ENCODE measurements around the gene SYN1.

The SYN1 gene

DNA sequence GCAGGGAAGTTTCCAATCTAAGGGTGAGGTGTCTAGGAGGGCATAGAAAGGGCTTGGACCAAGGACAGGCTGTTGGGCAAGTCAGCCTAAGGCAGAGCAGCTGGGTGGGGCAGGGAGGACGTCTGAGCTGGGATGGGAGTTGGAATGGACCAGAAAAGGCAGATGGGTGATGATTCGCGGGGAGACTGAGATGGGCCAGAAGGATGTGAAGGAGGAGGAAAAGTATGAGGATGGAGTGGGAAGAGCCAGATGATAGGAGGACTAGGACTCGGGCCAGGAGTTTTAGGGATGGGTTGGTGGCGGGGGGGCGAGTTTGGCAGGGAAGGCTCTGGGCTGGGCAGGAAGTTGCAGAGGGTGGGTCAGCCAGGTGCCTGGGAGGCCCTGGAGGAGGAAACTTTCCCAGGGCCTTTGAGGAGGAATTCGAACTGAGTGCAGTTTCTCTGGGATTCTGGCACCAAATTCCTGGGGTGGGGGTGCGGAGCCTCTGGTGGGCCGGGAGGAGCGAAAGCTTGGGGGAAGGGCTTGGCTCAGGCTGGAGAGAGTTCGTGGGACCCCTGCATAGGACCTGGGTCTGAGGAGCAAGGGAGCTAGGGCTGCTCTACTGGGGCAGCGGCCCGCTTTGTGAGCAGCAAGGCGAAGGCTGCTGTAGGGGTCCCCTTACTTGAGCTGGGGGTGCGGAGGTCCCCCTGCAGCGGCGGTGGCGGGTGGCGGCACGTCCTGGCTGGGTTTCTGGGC is 46.1 kb downstream of the SYN1 start:
- H2AFZ ChIP-seq (ENCODE audit: low read depth, low read length) = no peak overlapping the region
- no peak overlapping the region for H3K4me2 ChIP-seq (ENCODE audit: low read length)
- no peak overlapping the region for H3K4me3 ChIP-seq (ENCODE audit: low read length)
- no peaks in the 10 kb centered on the region for H4K20me1 ChIP-seq (ENCODE audit: insufficient read depth, low read length)
- H3K36me3 ChIP-seq (replicated peaks; ENCODE audit: low read depth, low read length) = peaks cover 20% of the 10 kb centered on the region
- H3K4me1 ChIP-seq (ENCODE audit: low read length) = peaks cover 6% of the 10 kb centered on the region
- no peaks in the 10 kb centered on the region for H3K27me3 ChIP-seq (ENCODE audit: low read depth, low read length)
- no peak for TF ChIP-seq EZH2phosphoT487 (IDR thresholded peaks at IDR 0.05; ENCODE audit: low read depth)
- TF ChIP-seq, protein P1, sequence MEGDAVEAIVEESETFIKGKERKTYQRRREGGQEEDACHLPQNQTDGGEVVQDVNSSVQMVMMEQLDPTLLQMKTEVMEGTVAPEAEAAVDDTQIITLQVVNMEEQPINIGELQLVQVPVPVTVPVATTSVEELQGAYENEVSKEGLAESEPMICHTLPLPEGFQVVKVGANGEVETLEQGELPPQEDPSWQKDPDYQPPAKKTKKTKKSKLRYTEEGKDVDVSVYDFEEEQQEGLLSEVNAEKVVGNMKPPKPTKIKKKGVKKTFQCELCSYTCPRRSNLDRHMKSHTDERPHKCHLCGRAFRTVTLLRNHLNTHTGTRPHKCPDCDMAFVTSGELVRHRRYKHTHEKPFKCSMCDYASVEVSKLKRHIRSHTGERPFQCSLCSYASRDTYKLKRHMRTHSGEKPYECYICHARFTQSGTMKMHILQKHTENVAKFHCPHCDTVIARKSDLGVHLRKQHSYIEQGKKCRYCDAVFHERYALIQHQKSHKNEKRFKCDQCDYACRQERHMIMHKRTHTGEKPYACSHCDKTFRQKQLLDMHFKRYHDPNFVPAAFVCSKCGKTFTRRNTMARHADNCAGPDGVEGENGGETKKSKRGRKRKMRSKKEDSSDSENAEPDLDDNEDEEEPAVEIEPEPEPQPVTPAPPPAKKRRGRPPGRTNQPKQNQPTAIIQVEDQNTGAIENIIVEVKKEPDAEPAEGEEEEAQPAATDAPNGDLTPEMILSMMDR (IDR thresholded peaks at IDR 0.05; ENCODE audit: low read depth, low read length) = no peak
- no peaks in the 10 kb centered on the region for H3K9me3 ChIP-seq (ENCODE audit: insufficient read depth, low read length)
- H3K27ac ChIP-seq (ENCODE audit: low read length) = no peak overlapping the region
- no peak overlapping the region for H3K9ac ChIP-seq (ENCODE audit: low read length)
- no peaks in the 10 kb centered on the region for H3K79me2 ChIP-seq (ENCODE audit: low read length)

DNA sequence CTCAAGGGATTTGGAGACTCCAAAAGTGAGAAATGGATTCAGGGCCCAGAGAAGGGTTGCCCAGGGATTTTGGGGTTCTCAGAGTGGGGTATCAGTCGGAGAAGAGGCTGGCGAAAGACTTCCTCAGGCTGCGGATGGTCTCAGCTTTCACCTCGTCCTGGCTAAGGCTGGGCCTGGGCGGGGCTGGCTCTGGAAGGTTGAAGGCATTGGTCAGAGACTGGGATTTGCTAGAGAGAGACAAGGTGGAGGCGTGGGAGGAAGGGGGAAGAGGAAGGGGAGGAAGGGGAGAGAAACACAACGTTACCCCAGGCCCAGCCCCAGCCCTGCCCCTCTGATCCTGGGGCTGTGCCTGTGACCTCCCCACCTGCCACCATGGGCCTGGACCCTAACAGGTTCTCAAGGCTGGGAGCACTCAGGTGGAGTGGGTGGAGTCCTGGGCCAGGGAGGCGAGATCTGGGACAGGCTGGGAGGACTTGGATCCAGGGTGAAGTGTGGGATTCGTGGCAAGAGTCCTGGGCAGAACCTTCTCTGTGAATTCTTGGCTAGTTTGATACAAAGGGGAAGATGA is 46.8 kb downstream of the SYN1 start:
- H3K4me3 ChIP-seq (ENCODE audit: low read length) = no peak overlapping the region

DNA sequence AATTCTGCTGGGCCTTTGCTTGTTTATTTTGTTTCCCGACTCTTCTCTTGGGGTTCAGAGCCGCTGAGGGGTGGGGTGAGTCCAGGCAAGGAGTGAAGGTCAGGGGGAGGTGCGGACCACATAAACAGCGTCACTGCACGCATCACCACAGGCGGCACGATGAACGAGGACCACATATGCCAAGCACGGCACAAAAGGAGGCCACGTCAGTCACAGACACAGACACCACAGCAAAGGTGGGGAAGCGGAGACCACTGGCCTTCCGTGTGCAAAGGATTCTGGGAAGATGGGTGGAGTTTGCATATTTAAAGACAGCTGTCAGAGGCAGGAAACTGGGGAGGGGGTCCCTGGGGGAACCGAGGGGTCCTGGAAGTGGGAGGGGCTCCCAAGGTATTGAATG is 47.8 kb downstream of the SYN1 start:
- no peak overlapping the region for H3K27ac ChIP-seq (ENCODE audit: low read length)
- no peak overlapping the region for H3K4me3 ChIP-seq (ENCODE audit: low read length)
- no peaks in the 10 kb centered on the region for H3K27me3 ChIP-seq (ENCODE audit: low read depth, low read length)
- no peak for TF ChIP-seq EZH2phosphoT487 (IDR thresholded peaks at IDR 0.05; ENCODE audit: low read depth)
- TF ChIP-seq, protein P1 (IDR thresholded peaks at IDR 0.05; ENCODE audit: low read depth, low read length) = no peak
- H3K4me1 ChIP-seq (ENCODE audit: low read length) = peaks cover 7% of the 10 kb centered on the region
- no peaks in the 10 kb centered on the region for H3K79me2 ChIP-seq (ENCODE audit: low read length)
- no peak overlapping the region for H3K4me2 ChIP-seq (ENCODE audit: low read length)
- H2AFZ ChIP-seq (ENCODE audit: low read depth, low read length) = no peak overlapping the region
- H3K9ac ChIP-seq (ENCODE audit: low read length) = no peak overlapping the region
- peaks cover 35% of the 10 kb centered on the region for H3K36me3 ChIP-seq (replicated peaks; ENCODE audit: low read depth, low read length)
- H3K9me3 ChIP-seq (ENCODE audit: insufficient read depth, low read length) = no peaks in the 10 kb centered on the region
- no peaks in the 10 kb centered on the region for H4K20me1 ChIP-seq (ENCODE audit: insufficient read depth, low read length)

More for the DNA sequence above, 46.8 kb downstream of the SYN1 start:
- Histone ChIP-seq H3K27ac (ENCODE audit: low read length) (no peak overlapping the region), H3K79me2 (ENCODE audit: low read length) (no peaks in the 10 kb centered on the region), H3K4me2 (ENCODE audit: low read length) (no peak overlapping the region), H4K20me1 (ENCODE audit: insufficient read depth, low read length) (no peaks in the 10 kb centered on the region), H3K36me3 (replicated peaks; ENCODE audit: low read depth, low read length) (peaks cover 26% of the 10 kb centered on the region), H3K9me3 (ENCODE audit: insufficient read depth, low read length) (no peaks in the 10 kb centered on the region), H3K4me1 (ENCODE audit: low read length) (no peaks in the 10 kb centered on the region), H3K9ac (ENCODE audit: low read length) (no peak overlapping the region), H3K27me3 (ENCODE audit: low read depth, low read length) (no peaks in the 10 kb centered on the region), H2AFZ (ENCODE audit: low read depth, low read length) (no peak overlapping the region)
- TF ChIP-seq EZH2phosphoT487 (IDR thresholded peaks at IDR 0.05; ENCODE audit: low read depth) = no peak
- TF ChIP-seq, protein P1 (IDR thresholded peaks at IDR 0.05; ENCODE audit: low read depth, low read length) = no peak

DNA sequence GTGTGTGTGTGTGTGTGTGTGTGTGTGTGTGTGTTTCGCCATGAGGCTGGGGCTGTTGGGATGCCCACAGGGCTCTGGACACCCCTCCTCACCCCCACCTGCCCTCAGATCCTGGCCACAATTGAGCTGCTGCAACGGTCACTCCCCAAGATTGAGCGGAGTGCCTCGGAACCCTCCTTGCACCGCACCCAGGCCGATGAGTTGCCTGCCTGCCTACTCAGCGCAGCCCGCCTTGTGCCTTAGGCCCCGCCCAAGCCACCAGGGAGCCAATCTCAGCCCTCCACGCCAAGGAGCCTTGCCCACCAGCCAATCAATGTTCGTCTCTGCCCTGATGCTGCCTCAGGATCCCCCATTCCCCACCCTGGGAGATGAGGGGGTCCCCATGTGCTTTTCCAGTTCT is 48.4 kb downstream of the SYN1 start:
- Histone ChIP-seq H3K27ac (ENCODE audit: low read length) (no peak overlapping the region), H3K9ac (ENCODE audit: low read length) (no peak overlapping the region), H3K9me3 (ENCODE audit: insufficient read depth, low read length) (no peaks in the 10 kb centered on the region), H3K27me3 (ENCODE audit: low read depth, low read length) (no peaks in the 10 kb centered on the region), H2AFZ (ENCODE audit: low read depth, low read length) (no peak overlapping the region), H3K4me2 (ENCODE audit: low read length) (no peak overlapping the region), H3K36me3 (replicated peaks; ENCODE audit: low read depth, low read length) (peaks cover 36% of the 10 kb centered on the region), H3K79me2 (ENCODE audit: low read length) (no peaks in the 10 kb centered on the region), H4K20me1 (ENCODE audit: insufficient read depth, low read length) (no peaks in the 10 kb centered on the region), H3K4me3 (ENCODE audit: low read length) (no peak overlapping the region), H3K4me1 (ENCODE audit: low read length) (peaks cover 14% of the 10 kb centered on the region)
- TF ChIP-seq, protein P1 (IDR thresholded peaks at IDR 0.05; ENCODE audit: low read depth, low read length) = no peak
- TF ChIP-seq EZH2phosphoT487 (IDR thresholded peaks at IDR 0.05; ENCODE audit: low read depth) = no peak
